Stimulated activated CD4-positive, alpha-beta T cell treated with anti-CD3 and anti-CD28 coated beads, Interleukin-2, amount 100 ng/mL, for 48 hours (primary cell): Measurements from ENCODE around the gene SNAP25.
A peak's percentile ranks its signal among the peaks of the same experiment; 100 is the strongest.

Source experiments
- DNase-seq, 2 donors: peaks; one replicate each; pipeline ENCODE4 v3.0.0-alpha.2; 2020

SNAP25 gene

DNA sequence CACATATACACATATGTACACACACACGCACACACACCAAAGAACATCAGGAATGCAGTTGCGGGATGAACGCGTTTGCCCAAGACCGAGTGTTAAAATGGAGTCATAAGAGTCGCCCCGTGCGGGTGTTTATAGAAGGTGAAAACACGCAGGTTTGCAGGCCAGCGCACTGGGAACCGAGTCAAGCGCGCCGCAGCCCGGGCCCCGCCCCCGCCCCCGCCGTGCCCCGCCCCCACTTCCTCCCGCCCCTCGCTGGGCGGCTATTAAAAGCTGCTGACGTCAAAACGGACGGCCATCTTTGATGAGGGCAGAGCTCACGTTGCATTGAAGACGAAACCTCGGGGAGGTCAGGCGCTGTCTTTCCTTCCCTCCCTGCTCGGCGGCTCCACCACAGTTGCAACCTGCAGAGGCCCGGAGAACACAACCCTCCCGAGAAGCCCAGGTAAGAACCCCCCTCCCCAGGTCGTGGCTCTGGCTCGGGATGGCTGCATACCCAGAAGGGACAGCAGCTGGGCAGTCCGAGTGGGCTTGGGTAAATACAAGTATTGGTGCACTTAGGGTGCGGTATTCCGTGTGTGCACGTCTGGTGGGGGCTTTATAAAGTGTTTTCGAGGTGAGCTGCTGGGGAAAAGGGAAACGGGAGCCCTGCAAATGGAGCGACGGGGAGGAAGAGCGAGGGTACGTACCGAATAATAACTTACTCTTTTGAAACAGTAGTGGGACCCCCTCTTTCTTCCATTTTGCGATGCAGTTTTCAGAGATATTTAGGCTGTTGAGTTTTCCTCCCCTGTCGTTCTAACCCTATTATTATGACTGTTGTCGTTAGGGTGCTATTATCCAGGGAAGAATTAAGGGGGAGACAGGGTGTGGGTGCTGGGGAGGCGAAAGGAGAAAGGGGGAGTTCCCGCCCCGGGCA is at the start of gene SNAP25:
Gene SNAP25, plus strand, starts transcription at position 295 of the 916 bp plus-strand sequence. CDS start 56,662 bp downstream, outside the sequence.
- peak in 1 of 2 donors; percentile 32 for DNase-seq

DNA sequence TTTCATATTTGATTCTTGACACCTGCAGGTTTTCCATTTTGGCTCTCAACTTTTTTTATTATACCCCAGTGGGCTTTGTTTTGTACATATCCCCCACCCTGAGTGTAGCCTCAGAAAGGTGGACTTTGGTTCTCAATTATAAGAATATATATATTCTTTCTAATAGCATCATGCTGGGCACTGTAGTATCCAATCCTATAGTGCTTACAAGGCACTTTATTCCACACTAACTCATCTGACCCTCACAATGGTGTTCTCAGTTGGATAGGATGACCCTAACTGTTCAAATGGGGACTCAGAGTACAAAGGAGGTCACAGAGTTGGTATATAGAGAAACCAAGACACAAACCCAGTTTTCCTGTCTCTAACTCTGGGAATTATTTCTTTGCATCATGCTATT is 48.9 kb upstream of the SNAP25 start:
- no peak for DNase-seq

DNA sequence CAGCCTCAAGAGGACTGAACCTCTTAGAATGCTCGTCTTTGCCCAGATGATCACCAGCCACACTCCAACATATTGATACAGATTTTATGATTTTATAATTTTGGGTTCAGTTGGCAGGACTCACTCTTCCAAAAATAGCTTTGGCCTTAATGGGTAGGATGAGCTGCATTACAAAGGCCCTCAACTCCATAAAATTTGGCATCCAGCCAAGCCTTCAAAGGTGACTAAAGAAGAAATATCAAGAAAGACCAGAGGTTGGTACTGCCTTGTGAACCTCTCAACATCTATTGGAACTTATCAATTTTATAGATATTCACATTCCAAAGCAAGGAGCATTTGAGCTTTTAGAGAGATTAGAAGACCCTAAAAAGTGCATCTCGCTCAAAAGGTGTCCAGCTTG is 48.4 kb upstream of the SNAP25 start:
- no peak for DNase-seq

DNA sequence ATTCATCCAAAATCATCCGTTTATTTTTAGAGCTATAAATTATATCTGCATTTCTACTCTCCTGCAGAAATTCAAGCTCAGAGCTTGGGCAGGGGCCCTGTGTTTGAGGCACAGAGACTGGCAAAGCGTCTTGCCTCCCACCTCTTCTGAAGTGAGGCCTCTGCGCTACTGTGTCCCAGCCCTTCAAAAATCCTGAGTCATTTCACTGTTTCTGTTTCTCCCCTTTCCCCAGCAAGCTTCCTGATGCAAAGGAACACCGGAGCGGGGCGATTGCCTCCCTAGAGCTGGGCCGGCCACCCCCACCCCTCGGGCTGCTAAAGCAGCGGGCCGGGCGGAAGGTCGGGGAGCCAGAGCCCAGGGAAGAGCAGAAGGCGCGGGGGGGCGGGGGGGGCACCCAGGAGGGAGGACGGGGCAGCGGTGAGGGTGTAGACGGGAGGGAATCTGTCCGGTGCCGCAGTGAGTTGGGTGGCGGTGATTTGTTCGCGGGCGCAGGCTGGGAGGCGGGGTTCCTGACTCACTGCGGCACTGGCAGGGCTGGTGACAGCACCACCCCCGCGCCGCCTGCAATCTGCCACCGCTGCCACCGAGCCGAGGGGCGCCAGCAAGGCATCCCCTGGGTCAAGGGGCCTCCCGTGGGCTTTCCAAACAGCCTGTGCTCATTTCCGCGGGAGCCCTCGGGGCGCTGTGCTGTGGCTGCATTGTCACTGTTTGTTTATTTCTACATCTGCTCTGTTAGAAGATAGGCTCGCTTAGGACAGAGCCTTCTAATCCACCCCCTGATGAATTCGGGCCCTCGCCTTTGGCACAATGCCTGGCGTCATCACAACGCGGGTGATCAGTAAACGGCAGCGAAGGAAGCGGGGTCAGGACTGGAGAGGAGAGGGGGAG is 46.5 kb upstream of the SNAP25 start:
- peak; percentile 11 to 21 for DNase-seq

DNA sequence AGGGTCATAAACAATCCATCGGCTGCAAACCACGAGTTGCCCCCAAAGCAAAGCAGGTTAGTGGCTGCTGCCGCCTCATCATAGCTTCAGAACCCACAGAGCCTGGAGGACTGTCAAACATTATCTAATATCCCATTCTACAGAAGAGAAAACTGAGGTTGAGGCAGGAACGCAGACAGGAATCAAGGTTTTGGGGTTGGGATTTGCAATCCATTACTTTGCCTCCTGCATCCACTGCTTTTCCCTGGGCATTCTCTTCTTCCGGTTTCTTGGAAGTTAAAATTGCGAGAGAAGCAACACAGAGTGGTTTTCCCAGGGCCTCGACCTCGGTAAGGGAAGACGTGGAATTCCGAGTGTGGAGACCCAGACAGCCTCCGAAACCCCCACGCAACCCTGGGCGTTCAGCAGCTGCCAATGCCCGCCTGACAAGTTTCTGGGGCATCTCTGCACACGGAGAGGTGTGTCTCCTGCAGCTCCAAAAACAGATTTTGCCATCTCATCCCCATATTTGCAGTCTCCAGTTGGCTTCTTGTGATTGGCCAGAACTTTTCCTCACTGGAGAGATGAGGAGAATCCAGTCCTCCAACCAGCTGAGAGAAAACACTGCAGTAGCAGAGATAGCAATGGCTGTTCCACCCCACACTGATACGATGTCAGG is 45.5 kb upstream of the SNAP25 start:
- no peak for DNase-seq

DNA sequence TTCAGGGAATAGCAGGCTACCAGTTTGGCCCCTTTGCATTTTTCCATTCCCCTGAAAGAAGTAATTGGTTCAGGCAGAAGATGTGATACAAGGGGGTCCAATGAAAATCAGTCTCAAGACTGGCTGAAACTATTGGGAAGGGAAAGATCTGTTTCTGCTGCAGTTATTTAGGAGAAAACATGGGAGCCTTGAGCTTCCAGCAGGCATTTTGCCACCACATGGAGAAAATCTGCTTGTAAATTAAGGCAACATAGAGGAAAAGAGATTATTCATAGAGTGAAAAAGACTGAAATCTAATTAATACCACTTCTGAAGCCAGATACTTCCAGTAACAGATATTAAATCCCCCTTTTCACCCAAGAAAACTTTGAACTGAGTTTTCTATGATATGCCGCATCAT is 44.2 kb upstream of the SNAP25 start:
- no peak for DNase-seq

DNA sequence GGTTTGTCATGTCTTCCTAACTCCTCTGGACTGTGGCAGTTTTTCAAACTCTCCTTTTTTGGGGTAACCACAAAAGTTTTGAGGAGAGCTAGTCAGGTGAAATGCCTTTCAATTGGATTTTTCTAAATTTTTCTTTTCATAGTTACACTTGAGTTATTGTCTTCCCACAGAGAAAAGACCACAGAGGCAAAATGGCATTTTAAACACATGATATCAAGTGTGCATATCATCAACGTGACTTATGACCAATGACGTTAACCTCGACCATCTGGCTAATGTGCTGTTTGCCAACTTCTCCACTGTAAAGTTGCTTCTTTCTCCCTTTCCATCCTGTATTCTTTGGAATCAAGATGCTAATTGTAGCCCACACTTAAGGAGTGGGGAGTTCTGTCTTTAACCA is 41.3 kb upstream of the SNAP25 start:
- no peak for DNase-seq

DNA sequence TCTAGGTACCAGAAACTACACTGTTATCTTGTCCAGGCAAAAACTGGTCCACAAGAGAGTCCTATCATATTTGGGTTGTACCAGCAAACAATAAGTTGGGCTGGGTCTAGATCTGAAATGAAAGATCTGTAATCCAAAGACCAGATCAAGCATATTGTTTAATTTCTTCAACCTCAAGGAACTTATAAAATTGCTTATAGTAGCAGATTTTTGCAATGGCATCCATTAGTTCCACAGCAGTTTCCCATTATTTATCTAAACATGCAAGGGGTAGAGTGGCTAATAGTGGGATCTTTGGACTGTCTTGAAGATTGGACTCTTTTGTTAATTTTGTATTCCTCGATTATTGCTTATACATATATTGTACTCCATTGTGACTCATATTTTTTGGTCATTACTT is 40.5 kb upstream of the SNAP25 start:
- DNase-seq = no peak

DNA sequence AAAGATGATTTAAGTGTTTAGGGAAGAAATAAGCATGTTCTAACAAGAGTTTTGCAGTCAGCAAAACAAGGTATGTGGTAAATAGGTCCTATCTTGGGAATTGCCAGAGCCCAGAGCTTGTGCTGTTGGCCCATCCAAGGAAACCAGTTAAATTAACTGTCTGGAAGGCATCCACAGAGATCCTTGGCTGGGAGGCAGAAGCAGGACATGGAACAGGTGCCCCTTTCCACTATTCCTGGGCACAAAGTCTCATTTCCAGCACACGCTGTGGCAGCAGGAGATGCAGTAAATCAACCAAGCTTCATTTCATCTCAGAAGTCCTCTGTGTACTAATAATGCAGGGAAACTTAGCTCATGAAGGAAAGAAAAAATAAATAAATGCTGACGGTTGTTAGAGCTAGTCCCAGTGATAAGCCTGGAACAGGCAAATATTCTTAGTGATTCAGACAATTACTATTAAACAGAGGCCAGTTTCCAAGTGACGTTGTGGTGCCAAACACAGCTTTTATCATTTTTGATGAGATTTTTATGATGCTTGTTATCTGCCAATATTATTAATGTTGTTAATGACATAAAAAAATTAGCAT is 39.8 kb upstream of the SNAP25 start:
- no peak for DNase-seq

DNA sequence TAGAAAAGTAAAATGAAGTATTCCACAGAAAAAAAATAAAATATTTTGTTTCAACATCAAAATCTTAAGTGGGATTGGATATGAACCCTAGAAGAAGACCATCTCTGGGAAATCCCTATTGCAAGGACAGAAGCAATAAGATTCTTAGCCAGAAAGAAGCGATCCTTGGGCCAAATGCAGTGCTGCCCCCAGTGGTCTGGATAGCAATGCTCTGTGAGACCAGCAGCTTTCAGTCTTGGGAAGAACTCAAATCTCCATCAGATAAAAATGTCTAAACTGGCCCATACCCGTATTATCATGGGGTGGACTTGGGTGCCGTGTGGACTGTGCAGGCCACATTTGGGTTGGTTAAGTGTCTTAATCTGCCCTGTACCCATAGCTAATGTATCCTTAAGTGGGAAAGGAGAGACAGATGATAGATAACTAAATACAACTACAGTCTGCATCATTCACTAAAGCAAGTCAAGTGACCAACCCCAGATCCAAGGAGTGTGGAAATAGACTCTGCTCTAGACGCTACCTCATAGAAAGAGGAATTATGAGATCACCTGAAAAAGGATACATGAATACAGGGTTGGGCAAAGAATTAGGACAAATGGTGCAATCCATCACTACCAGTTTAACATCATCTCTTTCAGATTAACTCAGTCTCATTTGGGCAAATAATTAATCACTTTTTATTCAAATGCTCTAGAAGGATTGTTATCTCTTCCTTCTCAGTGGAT is 38.9 kb upstream of the SNAP25 start:
- DNase-seq = no peak

DNA sequence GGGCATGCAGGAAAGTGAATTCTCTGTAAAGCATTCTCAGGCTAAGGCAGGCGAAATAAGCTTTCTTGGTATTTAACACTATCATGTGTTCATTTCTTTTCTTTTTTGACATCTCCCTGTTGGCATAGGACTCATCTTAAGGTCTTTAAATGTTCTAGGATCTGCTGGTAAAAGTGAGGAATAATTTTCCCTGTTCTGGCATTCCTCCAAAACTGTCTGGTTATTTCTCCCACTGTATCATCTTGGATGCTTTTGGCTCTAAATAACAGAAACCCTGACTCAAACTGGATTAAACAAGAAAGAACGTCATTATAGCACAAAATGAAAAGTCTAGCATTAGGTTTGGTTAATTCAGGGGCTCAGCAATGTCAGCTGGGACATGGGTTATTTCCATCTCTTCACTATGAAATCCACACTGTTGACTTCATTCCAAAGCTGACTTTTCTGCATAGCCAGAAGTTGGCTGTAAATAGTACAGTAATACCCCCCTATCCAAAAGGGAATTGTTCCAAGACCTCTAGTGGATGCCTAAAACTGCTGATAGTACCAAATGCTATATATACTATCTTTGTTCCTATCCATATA is 37.9 kb upstream of the SNAP25 start:
- DNase-seq = no peak

DNA sequence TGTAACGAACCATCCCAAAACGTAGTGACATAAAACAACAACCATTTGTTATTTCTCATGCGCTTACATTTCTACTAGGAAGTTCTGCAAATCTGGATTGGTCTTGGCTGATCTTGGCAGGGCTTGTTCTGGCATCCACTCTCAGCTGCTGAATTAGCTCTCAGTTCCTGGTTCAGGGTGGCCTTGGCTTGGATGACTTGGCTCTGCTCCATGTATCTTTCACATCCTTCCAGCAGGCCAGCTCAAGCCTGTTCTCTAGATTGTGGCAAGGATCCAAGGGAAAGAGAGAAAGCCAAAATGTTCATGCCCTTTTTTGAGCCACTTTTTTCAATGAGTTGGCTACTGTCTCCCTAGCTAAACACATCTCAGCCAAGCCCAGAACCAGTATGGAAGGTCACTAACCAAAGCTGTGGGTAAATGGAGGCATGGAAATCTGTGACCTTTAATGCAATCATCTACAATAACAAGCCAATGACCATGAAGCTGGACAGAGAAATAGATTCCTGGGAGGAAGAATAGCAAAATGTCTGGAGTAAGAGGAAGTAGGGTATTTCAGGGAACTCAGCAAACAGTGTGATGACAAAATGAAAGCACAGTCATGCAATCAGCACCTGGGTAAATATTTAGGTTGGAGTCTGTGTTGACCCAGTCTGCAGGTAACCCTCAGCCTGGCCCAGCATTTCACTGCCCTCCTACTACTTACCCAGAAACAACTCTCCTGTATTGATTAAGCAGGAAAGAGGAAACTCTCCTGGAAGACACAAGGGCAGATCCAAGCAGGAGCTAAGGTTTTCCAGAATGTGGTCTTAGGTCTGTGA is 32.7 kb upstream of the SNAP25 start:
- no peak for DNase-seq

DNA sequence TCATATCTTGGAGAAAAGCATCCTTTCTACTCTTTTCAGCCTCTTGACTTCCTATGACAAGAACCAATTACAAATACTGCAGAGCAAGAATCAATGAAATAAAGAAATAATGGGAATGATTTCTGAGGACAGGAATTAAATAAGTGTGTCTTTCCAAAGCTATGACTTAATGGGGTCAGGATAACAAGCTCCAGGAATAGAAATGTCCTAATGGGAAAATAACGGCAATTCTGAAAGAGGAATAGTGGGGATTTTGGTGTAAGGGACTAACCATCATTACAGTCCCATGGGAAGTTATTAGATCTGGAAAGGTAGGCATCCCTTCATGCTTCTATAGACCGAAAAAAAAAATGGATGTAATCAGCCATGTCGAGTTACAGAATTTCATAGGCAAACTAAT is 28.2 kb upstream of the SNAP25 start:
- DNase-seq = no peak

DNA sequence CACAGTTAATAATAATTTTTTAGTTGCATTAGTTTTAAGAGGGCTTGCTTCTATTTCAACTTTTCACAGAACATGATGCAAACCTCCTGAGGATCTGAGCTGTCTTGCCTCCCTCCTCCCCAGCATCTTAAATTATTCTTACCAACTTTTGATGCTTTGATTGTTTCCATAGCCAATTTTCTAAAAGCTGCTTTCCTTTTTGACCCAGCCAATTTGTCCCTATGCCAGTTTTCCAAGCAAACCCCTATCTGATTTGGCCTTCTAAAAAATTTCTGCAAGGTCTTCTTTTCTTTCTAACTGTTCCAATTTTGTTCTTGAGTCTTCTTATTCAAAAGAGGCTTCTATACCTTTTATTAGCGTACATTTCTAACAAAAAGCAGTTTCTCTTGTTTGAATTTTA is 26.5 kb upstream of the SNAP25 start:
- no peak for DNase-seq

DNA sequence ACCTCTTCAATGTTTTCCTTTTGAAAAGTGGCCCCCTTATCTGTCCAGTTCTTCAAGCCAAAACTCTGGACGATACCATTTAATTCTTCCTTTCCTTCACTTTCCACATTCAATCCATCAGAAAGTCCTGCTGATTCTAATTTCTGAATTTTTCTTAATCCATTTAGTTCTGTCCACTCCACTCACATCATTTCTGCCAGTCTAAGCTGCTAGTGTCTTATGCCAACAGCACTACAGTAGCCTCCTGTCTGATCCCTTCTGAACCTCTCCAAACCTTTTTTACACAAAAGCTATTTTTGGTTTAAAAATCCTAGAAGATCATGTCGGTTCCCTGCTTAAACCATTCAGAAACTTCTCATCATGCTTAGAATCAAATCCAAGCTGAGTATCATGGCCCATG is 24.5 kb upstream of the SNAP25 start:
- DNase-seq = no peak

DNA sequence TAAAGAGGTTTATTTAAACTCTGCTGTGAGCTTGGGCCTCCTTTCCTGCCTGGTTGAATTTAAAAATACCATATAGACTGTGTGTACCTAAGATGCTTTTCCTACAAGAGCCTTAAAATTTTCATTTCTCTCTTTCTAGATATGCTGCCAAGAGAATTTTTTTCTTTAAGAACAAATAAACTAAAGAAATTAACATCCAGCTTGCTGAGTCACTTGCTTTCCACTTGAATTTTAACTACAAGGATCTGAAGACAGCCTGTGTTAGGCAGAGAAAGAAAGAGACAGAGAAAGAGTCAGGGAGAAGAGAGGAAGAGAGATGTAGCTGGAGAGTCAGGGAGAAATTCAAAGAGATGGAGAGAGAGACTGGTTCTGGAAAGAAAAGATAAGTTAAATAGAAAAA is 18.3 kb upstream of the SNAP25 start:
- DNase-seq = no peak

DNA sequence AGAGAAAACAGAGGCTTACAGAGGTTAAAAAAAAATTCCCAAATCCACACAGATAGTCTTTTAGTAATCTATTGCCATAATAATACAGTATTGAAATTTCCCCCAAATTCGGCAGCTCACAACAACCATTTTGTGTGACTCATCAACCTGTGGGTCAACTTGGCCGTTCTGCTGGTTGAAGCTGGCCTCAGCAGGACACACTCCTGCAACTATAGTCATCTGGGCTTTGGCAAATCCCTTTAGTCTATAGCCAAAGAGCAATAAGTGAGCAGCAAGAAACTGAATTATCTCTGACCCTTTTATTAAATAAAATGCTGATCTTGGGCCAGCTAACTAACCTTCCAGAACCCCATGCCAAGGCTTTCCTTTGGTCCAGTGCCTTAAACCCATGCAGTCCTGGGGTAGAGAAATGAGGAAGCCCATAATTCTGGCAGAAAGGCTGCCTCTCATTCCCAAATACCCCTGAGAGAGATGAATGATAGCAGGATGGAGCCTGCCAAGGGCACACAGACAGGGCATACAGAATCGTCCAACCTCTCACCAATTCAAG is 17.2 kb upstream of the SNAP25 start:
- DNase-seq = no peak

DNA sequence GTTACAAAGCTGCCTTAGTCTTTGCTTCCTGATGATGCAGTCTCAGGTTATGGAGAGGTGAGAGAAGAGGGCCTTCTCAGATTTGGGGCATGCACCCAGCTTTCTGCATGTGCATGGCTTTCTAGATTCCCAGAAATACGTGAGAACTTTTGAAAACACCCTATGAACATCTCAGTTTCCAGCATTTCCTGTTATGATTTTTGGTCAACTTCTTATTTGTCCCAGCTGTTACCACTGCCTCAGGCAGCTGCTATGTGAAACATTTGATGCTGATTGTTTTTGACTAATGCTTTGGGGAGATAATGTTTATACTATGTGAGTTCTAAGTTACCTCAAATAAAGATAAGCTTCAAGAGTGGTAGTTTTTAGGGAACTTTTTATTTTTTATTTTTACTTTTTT is 9.5 kb upstream of the SNAP25 start:
- DNase-seq = no peak

DNA sequence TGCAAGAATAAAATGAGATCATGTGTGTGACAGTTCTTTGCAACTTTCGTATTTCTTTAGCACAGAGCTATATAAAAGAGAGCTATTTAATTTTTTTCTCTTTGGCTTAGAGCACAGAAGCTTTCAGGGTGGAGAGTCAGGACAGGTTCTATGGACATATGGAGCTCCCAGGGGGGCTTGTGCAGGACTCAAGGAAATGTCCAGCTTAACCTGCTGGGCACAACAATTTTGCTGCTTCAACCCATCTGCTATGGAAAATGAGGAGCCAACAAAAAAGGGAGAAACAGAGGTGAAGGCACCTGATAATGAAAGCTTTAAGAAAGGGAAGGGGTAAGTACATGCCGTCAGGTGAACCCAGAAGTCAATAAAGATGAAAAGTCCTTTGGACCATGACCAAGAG is 5.1 kb upstream of the SNAP25 start:
- DNase-seq = no peak

DNA sequence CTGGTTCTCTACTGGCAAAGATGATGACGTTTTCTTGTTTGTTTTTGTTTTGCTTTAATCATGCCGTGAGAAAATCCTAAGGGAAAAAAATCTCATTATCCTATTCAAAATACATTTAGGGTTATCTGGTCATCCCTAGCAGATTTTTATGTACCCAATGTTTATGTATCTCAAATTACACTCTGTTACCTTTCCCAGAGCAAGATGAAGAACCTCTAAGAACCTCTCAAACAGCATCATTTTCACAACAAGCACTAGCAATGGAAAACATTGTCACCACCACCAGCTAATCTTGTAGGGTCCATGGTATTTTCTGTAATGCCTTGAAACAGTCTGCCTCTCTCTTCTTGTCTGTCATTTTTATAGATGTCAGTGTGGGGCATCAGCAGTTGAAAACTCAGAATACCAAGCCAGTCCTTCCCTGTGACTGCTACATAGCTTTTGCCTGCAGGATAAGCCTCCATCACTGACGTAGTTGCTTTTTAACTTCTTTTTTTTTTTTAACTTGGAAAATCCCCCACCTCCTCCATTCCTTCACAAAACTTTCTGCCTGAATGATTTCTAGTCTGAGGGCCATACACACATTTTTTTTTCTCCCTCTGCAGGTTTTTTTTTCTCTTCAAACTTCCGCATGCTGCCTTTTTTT is 2.4 kb upstream of the SNAP25 start:
- DNase-seq = no peak
